NCI-H2107 (cell line): ENCODE results near the gene RDH8.
"Not testable (repeated sequence)": the region's sequence is repeated elsewhere in the genome, so short reads cannot be mapped to it uniquely, and the experiment has no call there.

Experiments
- DNase-seq: peaks from one replicate; lab custom pipeline; 2025; lab: John Stamatoyannopoulos, UW

The RDH8 gene

DNA sequence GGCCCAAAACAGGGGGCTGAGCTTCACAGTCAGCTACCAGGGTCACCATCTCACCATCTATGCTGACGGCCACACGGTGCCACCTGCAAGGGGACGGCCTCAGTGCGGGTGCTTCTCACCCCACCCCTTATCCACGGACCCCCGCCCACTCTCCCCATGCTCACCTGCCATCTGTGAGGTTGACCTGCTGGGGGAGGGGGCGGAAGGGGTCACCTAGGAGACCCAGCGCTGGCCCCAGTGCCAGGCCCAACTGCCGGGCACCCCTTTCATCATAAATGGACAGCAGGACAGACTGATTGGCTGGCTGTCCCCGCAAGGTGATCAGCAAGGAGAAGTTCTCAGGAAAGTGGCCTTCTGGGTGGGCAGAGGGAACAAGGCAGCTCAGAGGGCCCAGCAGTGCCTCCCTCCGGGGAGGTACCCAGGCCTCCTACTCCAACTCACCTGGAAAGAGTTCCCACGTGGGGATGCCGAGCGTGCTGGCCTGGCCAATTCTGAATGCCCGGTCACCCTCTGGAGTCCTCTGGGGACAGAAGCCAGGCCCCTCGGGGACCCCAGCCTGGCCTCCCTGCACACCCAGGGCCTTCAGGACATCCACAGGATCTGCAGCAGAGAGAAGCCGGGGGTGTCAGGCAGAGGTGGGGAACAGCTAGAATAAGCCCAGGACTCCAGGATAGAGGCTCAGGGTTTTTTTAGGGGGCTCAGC, 7.5 kb upstream of the RDH8 start:
- no peak for DNase-seq

DNA sequence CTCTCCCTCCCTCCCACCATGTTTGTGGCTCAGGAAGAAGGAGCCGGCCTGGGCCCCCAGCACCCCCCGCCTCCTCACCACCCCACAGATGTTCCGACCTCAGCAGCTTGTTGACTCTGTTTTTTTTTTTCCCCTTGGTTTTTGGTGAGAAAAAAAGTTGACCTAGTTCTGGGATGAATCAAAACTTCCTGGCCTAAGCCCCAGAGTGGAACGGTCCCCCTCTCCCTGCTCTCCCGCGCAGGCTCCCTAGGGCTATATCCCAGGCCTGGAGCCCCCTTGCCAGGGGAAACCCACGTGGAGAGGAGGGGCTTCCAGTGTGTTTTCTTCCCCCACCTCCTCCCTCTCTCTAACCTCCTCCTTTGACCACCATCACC, 7.0 kb upstream of the RDH8 start:
- no peak for DNase-seq

- no peak for DNase-seq
These were observed 6.4 kb upstream of the RDH8 start for GRCh38 chr19:10006752-10007323.

GRCh38 chr19:10007371-10008183, 5.7 kb upstream of the RDH8 start:
- no peak for DNase-seq

- no peak for DNase-seq
These were observed 5.0 kb upstream of the RDH8 start for GRCh38 chr19:10008184-10008765.

- no peak for DNase-seq
These were observed 3.5 kb upstream of the RDH8 start for GRCh38 chr19:10009714-10010224.

- DNase-seq: no peak
These were observed 3.0 kb upstream of the RDH8 start, which contains the start of gene COL5A3 for GRCh38 chr19:10010247-10010691. TSS of gene COL5A3 (minus strand) at chr19:10010504. CDS start at chr19:10010385, 119 bp downstream.

- DNase-seq: no peak
These were observed 2.3 kb upstream of the RDH8 start for GRCh38 chr19:10010939-10011338.

GRCh38 chr19:10011974-10012373, 1.3 kb upstream of the RDH8 start:
- DNase-seq: no peak

- no peak for DNase-seq
These were observed 743 bp downstream of the RDH8 start for GRCh38 chr19:10013834-10014618.

DNA sequence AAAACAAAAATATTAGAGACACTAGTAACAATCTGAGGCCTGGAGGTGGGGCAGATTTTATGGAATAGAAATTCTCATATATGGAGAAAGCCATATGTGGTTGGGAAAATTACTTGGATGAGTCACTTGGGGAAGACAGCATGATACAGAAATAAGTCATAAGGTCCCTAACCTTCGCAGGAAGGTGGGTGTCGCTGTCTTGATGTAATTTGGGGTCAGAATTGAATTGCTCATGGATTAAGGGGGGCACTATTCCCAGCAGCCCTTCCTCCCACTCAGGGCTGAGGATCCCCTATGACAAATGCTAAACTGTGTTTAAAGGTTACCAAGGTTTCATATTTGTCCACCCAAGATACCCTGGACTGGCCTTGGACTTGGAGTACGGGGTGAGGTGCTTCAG, 5.0 kb downstream of the RDH8 start:
- no peak for DNase-seq

- no peak for DNase-seq
These were observed 5.5 kb downstream of the RDH8 start for GRCh38 chr19:10018786-10019185.

DNA sequence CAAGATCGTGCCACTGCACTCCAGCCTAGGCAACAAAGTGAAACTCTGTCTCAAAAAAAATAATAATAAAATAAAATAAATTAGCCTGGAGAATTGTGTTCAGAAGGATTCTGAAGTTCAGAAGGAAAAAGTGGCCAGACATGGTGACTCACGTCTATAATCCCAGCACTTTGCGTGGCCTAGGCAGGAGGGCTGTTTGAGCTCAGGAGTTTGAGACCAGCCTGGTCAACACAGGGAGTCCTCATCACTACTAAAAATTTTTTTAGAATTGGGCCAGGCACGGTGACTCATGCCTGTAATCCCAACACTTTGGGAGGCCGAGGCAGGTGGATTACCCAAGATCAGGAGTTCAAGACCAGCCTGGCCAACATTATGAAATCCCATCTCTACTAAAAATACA, 6.0 kb downstream of the RDH8 start:
- no peak for DNase-seq

DNA sequence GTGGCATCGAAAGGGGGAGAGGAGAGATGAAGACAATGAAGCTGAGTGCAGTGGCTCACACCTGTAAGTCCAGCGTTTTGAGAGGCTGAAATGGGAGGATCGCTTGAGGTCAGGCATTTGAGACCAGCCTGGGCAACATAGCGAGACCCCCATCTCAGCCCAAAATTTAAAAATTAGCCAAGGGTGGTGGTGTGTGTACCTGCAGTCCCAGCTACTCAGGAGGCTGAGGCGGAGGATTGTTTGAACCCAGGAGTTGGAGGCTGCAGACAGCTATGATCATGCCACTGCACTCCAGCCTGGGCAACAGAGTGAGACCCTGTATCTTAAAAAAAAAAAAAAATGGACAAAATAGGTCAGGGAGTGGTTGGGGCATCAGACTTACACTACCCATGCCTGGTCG, 7.6 kb downstream of the RDH8 start:
- DNase-seq: no peak

- DNase-seq: no peak
These were observed 8.2 kb downstream of the RDH8 start for GRCh38 chr19:10021446-10021845.

DNA sequence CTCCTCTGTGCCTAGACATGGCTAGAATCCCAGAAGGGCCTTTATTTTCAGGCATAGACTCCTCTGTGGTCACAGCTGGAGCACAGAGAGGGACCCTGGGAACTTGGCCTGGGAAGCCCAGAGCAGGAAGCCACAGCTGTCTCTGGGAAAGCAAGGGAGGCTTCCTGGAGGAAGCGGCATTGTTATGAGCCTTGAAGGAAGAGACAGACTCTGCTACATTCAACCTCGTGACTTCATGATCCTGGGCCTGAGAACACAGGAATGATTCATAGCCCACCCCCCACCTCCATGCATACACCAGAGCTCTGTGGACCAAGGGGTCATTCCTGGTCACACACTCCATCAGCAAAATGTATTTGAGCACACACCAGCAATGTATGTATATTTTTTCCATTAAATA, 8.6 kb downstream of the RDH8 start:
- no peak for DNase-seq

GRCh38 chr19:10023096-10023495, 9.8 kb downstream of the RDH8 start:
- not testable (repeated sequence) for DNase-seq

DNA sequence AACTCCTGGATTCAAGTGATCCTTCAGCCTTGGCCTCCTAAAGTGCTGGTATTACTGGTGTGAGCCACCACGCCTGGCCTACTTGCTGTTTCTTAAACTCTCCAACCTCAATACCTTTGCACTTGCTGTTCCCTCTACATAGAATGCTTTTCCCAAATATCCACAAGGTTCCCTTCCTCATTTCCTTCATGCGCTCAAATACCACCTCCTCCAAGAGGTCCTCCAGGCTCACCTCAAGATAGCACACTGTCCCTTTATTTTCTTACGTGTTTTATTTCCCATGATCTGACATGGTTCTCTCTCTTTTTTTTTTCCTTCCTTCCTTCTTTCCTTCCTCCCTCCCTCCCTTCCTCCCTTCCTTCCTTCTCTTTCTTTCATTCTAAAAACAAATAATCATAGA, 13.5 kb downstream of the RDH8 start:
- no peak for DNase-seq

GRCh38 chr19:10027158-10027997, 14.1 kb downstream of the RDH8 start:
- DNase-seq: peak; percentile 82

- DNase-seq: no peak
These were observed 20.3 kb downstream of the RDH8 start for GRCh38 chr19:10033614-10034013.

DNA sequence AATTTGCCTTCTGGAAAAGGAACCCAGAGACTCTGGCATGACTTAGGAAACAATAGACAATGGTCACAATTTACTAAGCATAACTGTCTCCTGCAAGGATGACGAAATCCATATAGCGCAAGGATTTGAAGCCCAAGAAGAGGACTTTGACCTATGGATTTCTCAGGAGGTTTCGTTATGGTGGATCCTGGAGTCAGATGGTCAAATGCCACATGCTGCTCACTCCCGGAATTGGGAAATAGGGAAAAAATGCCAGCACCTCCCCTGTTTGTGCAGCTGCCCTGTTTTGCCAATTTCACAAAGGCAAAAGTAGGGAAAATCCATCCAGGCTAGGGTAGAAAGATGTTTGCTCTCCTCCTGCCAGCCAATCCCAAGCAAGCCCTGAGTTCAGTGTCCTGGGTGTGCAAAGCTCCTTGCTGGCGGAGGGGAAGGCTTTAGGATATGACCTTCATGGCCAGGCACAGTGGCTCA, 23.4 kb downstream of the RDH8 start:
- DNase-seq: no peak
